Mesenchymal stem cell (in vitro differentiated cells and primary cell): ENCODE results near the gene TOR2A.

Source experiments
- DNase-seq: peaks from one replicate; pipeline ENCODE4 v3.0.0-alpha.2; 2013
- H2AFZ ChIP-seq: one replicate; pipeline ENCODE4 v1.6.1; 2013; ENCODE audit warnings: low read depth, mild to moderate bottlenecking, control low read depth, inconsistent platforms, low read length, moderate library complexity
- H2AK5ac ChIP-seq: 2 replicates; pipeline ENCODE4 v1.6.1; 2013; ENCODE audit warnings: low read length, moderate library complexity, mild to moderate bottlenecking, inconsistent platforms; ENCODE audit not compliant: severe bottlenecking
- H2BK120ac ChIP-seq: one replicate; pipeline ENCODE4 v1.6.1; 2013; ENCODE audit warnings: low read depth, mild to moderate bottlenecking, inconsistent platforms, low read length, moderate library complexity
- H2BK12ac ChIP-seq, 2 experiments: one replicate each; pipeline ENCODE4 v1.6.1; 2013; ENCODE audit warnings: inconsistent platforms in 2 of 2, low read length in 2 of 2, mild to moderate bottlenecking in 2 of 2, moderate library complexity in 2 of 2, control low read depth in 1 of 2
- H2BK15ac ChIP-seq: one replicate; pipeline ENCODE4 v1.6.1; 2013; ENCODE audit warnings: mild to moderate bottlenecking, low read depth, inconsistent platforms; ENCODE audit not compliant: poor library complexity, severe bottlenecking
- H2BK5ac ChIP-seq: 2 replicates; pipeline ENCODE4 v1.6.1; 2013; ENCODE audit warnings: low read depth, mild to moderate bottlenecking, low read length, control low read depth, inconsistent platforms; ENCODE audit not compliant: poor library complexity, severe bottlenecking
- H3K14ac ChIP-seq, 2 experiments: one replicate each; pipeline ENCODE4 v1.6.1; 2013; ENCODE audit warnings: inconsistent platforms in 2 of 2, low read length in 2 of 2, control low read depth in 1 of 2, mild to moderate bottlenecking in 1 of 2, moderate library complexity in 1 of 2
- H3K18ac ChIP-seq, 2 experiments: one replicate each; pipeline ENCODE4 v1.6.1; 2013; ENCODE audit warnings: inconsistent platforms in 2 of 2, low read length in 2 of 2, control low read depth in 1 of 2, low read depth in 1 of 2, mild to moderate bottlenecking in 1 of 2
- H3K23ac ChIP-seq, 2 experiments: one replicate each; pipeline ENCODE4 v1.6.1; 2013; ENCODE audit warnings: inconsistent platforms in 2 of 2, low read length in 2 of 2, mild to moderate bottlenecking in 2 of 2, moderate library complexity in 2 of 2, control low read depth in 1 of 2
- H3K27ac ChIP-seq: 2 replicates; pipeline ENCODE4 v1.5.1; 2013; ENCODE audit warnings: mild to moderate bottlenecking, moderate library complexity, low read length, control low read depth, inconsistent platforms; ENCODE audit not compliant: poor library complexity, severe bottlenecking
- H3K27me3 ChIP-seq, 2 experiments: 2 replicates each; pipeline versions ENCODE4 v1.6.1 to v1.7.0; 2013; ENCODE audit warnings: low read length in 2 of 2, mild to moderate bottlenecking in 2 of 2, moderate library complexity in 2 of 2, control low read depth in 1 of 2, inconsistent platforms in 1 of 2; ENCODE audit not compliant: control insufficient read depth in 1 of 2, insufficient read depth in 1 of 2
- H3K36me3 ChIP-seq, 2 experiments: 2 replicates each; pipeline versions ENCODE4 v1.6.1 to v1.7.0; 2013; ENCODE audit warnings: low read length in 2 of 2, control low read depth in 1 of 2, inconsistent platforms in 1 of 2, low read depth in 1 of 2, mild to moderate bottlenecking in 1 of 2; ENCODE audit not compliant: insufficient read depth in 2 of 2, control insufficient read depth in 1 of 2
- H3K4ac ChIP-seq, 2 experiments: one replicate each; pipeline ENCODE4 v1.6.1; 2013; ENCODE audit warnings: inconsistent platforms in 2 of 2, low read length in 2 of 2, mild to moderate bottlenecking in 2 of 2, moderate library complexity in 2 of 2, control low read depth in 1 of 2, low read depth in 1 of 2
- H3K4me1 ChIP-seq: 2 replicates; pipeline ENCODE4 v1.6.1; 2013; ENCODE audit warnings: low read depth, low read length, control low read depth; ENCODE audit not compliant: control insufficient read depth, insufficient read depth
- H3K4me2 ChIP-seq: 2 replicates; pipeline ENCODE4 v1.6.1; 2013; ENCODE audit warnings: low read length, mild to moderate bottlenecking, inconsistent platforms; ENCODE audit not compliant: poor library complexity, severe bottlenecking
- H3K4me3 ChIP-seq, 2 experiments: 2 replicates each; pipeline versions ENCODE4 v1.5.1 to v1.7.0; 2013; ENCODE audit warnings: low read length in 2 of 2, mild to moderate bottlenecking in 2 of 2, control low read depth in 1 of 2, low read depth in 1 of 2; ENCODE audit not compliant: insufficient read depth in 1 of 2
- H3K79me1 ChIP-seq: replicated peaks from 2 replicates; pipeline ENCODE4 v1.6.1; 2013; ENCODE audit warnings: mild to moderate bottlenecking, control low read depth, low read length, inconsistent platforms; ENCODE audit not compliant: poor library complexity, severe bottlenecking
- H3K9ac ChIP-seq: 2 replicates; pipeline ENCODE4 v1.7.0; 2013; ENCODE audit warnings: mild to moderate bottlenecking, low read length, moderate library complexity
- H3K9me3 ChIP-seq: 2 replicates; pipeline ENCODE4 v1.7.0; 2013; ENCODE audit warnings: mild to moderate bottlenecking, low read length; ENCODE audit not compliant: control insufficient read depth
- H4K8ac ChIP-seq: one replicate; pipeline ENCODE4 v1.6.1; 2013; ENCODE audit warnings: inconsistent platforms, mild to moderate bottlenecking, low read length, moderate library complexity
- H4K91ac ChIP-seq: one replicate; pipeline ENCODE4 v1.6.1; 2013; ENCODE audit warnings: mild to moderate bottlenecking, low read length, inconsistent platforms
- WGBS: methylation state at CpG from one replicate; pipeline ENCODE4 v1.1.7; 2013; ENCODE audit warnings: mixed read lengths; 5-methylcytosine and 5-hydroxymethylcytosine counted together

Gene TOR2A

GRCh38 chr9:127683723-127684122, 51.4 kb downstream of the TOR2A start:
- no peak overlapping the region for H2BK5ac ChIP-seq
- H3K4me1 ChIP-seq = peaks cover 7% of the 10 kb centered on the region
- H2BK12ac ChIP-seq = no peak overlapping the region
- no peaks in the 10 kb centered on the region for H3K9me3 ChIP-seq
- H3K23ac ChIP-seq = no peak overlapping the region
- no peak overlapping the region for H2AFZ ChIP-seq
- DNase-seq = peak; percentile 75
- H3K27ac ChIP-seq = no peak overlapping the region
- H3K14ac ChIP-seq = no peak overlapping the region
- H4K8ac ChIP-seq = no peak overlapping the region
- H3K9ac ChIP-seq = peak overlapping the region; percentile 24
- no peak overlapping the region for H2BK15ac ChIP-seq
- no peak overlapping the region for H4K91ac ChIP-seq
- no peak overlapping the region for H3K4me2 ChIP-seq
- no peak overlapping the region for H3K18ac ChIP-seq
- H2AK5ac ChIP-seq = no peak overlapping the region
- 100% methylated on average over 3 of the region's 5 CpGs for WGBS
- H3K36me3 ChIP-seq = peaks cover 63 to 96% of the 10 kb centered on the region in 2 experiments
- H3K4me3 ChIP-seq = no peak overlapping the region
- H3K4ac ChIP-seq = no peak overlapping the region
- no peaks in the 10 kb centered on the region for H3K27me3 ChIP-seq
- H2BK120ac ChIP-seq = no peak overlapping the region
- H3K79me1 ChIP-seq = no peaks in the 10 kb centered on the region

- no peak overlapping the region for H3K4me3 ChIP-seq
- WGBS = 98% methylated on average over 22 of the region's 23 CpGs
- H3K9ac ChIP-seq = no peak overlapping the region
- peaks cover 67 to 92% of the 10 kb centered on the region in 2 experiments for H3K36me3 ChIP-seq
- no peak overlapping the region for H4K91ac ChIP-seq
- H2BK15ac ChIP-seq = no peak overlapping the region
- H2BK120ac ChIP-seq = no peak overlapping the region
- no peak overlapping the region for H2AK5ac ChIP-seq
- DNase-seq = no peak
- H3K18ac ChIP-seq = no peak overlapping the region
- no peak overlapping the region for H3K23ac ChIP-seq
- no peak overlapping the region for H2AFZ ChIP-seq
- H3K79me1 ChIP-seq = no peaks in the 10 kb centered on the region
- no peaks in the 10 kb centered on the region for H3K27me3 ChIP-seq
- H3K4me1 ChIP-seq = peaks cover 7% of the 10 kb centered on the region
- H2BK12ac ChIP-seq = no peak overlapping the region
- no peaks in the 10 kb centered on the region for H3K9me3 ChIP-seq
- H4K8ac ChIP-seq = no peak overlapping the region
- H3K4ac ChIP-seq = no peak overlapping the region
- H2BK5ac ChIP-seq = no peak overlapping the region
- no peak overlapping the region for H3K27ac ChIP-seq
- no peak overlapping the region for H3K14ac ChIP-seq
- no peak overlapping the region for H3K4me2 ChIP-seq
These were observed 52.5 kb downstream of the TOR2A start for GRCh38 chr9:127682351-127683136.
